K562 (cell line): ENCODE data around the gene DPEP3. TPM values are rescaled to one million over a fixed set of nuclear protein-coding genes. Genes with fewer than 3 reads are reported as not detected.

ENCODE experiments used
- ADNP ChIP-seq: fragments of 200-800 bp; sonication (Bioruptor generic); IDR thresholded peaks from 2 replicates; pipeline ENCODE4 v1.6.1; 2016; ENCODE audit warnings: missing genetic modification characterization, missing compliant biosample characterization
- CCNT2 ChIP-seq: IDR thresholded peaks from 2 replicates; pipeline ENCODE4 v1.6.1; 2011; ENCODE audit warnings: borderline replicate concordance, low read depth, mild to moderate bottlenecking, moderate library complexity, mixed read lengths, low read length; ENCODE audit not compliant: insufficient read length; ENCODE audit errors: extremely low read depth
- DACH1 ChIP-seq: fragments of 450-650 bp; IDR thresholded peaks from 2 replicates; pipeline ENCODE4 v1.6.1; 2018; ENCODE audit not compliant: partially characterized antibody
- FOSL1 ChIP-seq: fragments of 200-800 bp; sonication (Bioruptor generic); conservative IDR thresholded peaks from 2 replicates; pipeline ENCODE4 v1.6.1; 2016; ENCODE audit warnings: missing genetic modification characterization, missing compliant biosample characterization
- L3MBTL2 ChIP-seq: fragments of 450-650 bp; IDR thresholded peaks from 2 replicates; pipeline ENCODE4 v1.6.1; 2016; ENCODE audit warnings: mild to moderate bottlenecking, moderate library complexity
- NBN ChIP-seq: fragments of 450-650 bp; IDR thresholded peaks from 2 replicates; pipeline ENCODE4 v1.6.1; 2016; ENCODE audit warnings: low read depth, mild to moderate bottlenecking
- POLR2H ChIP-seq: IDR thresholded peaks from 2 replicates; pipeline ENCODE4 v1.6.1; 2016; ENCODE audit warnings: missing genetic modification characterization, low read depth, mild to moderate bottlenecking, control low read depth, missing compliant biosample characterization, moderate library complexity
- RBBP5 ChIP-seq: fragments of 200-600 bp; sonication (generic); IDR thresholded peaks from 2 replicates; pipeline ENCODE4 v1.6.1; 2012; ENCODE audit warnings: borderline replicate concordance, mild to moderate bottlenecking, low read length, control low read depth, inconsistent platforms; ENCODE audit not compliant: insufficient read depth, poor library complexity, severe bottlenecking
- ZHX1 ChIP-seq: fragments of 150-350 bp; conservative IDR thresholded peaks from 2 replicates; pipeline ENCODE4 v1.6.1; 2014; ENCODE audit warnings: low read length
- ZNF121 ChIP-seq: sonication (generic); formaldehyde crosslinking; conservative IDR thresholded peaks from 2 replicates; pipeline ENCODE4 v1.8.0; 2022; ENCODE audit warnings: missing genetic modification reagents
- polyA plus RNA-seq, 8 experiments: library from polyadenylated mRNA; depleted of rRNA in 4 of 8; stranded (reverse) in 5 of 8; unstranded in 3 of 8; fragments of >200 nt; fragmentation: Nextera tagmentation in 2 of 8; fragmentation: Illumina TruSeq in 1 of 8; extraction: Ambion mirVana in 2 of 8; extraction: Trizol in 1 of 8; gene quantifications; 2 replicates each; pipeline versions ENCODE4 v1.2.1 to v1.2.3, GENCODE V29; 2011 to 2014; ENCODE audit warnings: inconsistent platforms in 1 of 8, missing spikeins in 1 of 8
- total RNA-seq, 7 experiments: library from RNA; depleted of rRNA in 6 of 7; stranded (reverse); fragments of >200 nt in 6 of 7; fragmentation: Illumina TruSeq in 2 of 7; extraction: Trizol in 2 of 7; gene quantifications; 2 replicates each; pipeline versions ENCODE4 v1.2.1 to v1.2.3, GENCODE V29; 2011 to 2021; ENCODE audit warnings: low replicate concordance in 1 of 7
- TF ChIP-seq, protein P1 (sequence below), 2 experiments: fragments of 250-450 bp in 1 of 2; fragments of 450-650 bp in 1 of 2; sonication (Bioruptor Pico) in 1 of 2; IDR thresholded peaks; 2 replicates each; pipeline versions ENCODE4 v1.6.1 to v1.8.0; 2016 to 2021; ENCODE audit warnings: mild to moderate bottlenecking in 2 of 2, moderate library complexity in 2 of 2, missing compliant biosample characterization in 1 of 2, missing genetic modification characterization in 1 of 2
- TF ChIP-seq, protein P2 (sequence below), 2 experiments: fragments of 200-800 bp in 1 of 2; sonication (Bioruptor generic) in 1 of 2; sonication (generic) in 1 of 2; formaldehyde crosslinking in 1 of 2; IDR thresholded peaks in 1 of 2; conservative IDR thresholded peaks in 1 of 2; 2 replicates each; pipeline versions ENCODE4 v1.5.0 to v1.6.1; 2016 to 2020; ENCODE audit warnings: missing compliant biosample characterization in 1 of 2, missing genetic modification characterization in 1 of 2, missing genetic modification reagents in 1 of 2
- TF ChIP-seq, protein P3 (sequence below): sonication (generic); formaldehyde crosslinking; IDR thresholded peaks from 2 replicates; pipeline ENCODE4 v1.4.0; 2020; ENCODE audit warnings: mild to moderate bottlenecking, missing genetic modification reagents

The DPEP3 gene
- total and polyA plus RNA-seq, 9 of the 15 experiments (the other 6 are each of a cell fraction or from before 2014, with no cell fraction given): not detected

GRCh38 chr16:67968400-67969253 is 11.7 kb downstream of the DPEP3 start, which contains the start of gene SLC12A4 (continued):
- TF ChIP-seq, protein P1, sequence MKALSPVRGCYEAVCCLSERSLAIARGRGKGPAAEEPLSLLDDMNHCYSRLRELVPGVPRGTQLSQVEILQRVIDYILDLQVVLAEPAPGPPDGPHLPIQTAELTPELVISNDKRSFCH (CRISPR knock-in tag; IDR thresholded peaks at IDR 0.05): no peak
- TF ChIP-seq, protein P1 (tag; IDR thresholded peaks at IDR 0.05): peak; percentile 87
- TF ChIP-seq, protein P2, sequence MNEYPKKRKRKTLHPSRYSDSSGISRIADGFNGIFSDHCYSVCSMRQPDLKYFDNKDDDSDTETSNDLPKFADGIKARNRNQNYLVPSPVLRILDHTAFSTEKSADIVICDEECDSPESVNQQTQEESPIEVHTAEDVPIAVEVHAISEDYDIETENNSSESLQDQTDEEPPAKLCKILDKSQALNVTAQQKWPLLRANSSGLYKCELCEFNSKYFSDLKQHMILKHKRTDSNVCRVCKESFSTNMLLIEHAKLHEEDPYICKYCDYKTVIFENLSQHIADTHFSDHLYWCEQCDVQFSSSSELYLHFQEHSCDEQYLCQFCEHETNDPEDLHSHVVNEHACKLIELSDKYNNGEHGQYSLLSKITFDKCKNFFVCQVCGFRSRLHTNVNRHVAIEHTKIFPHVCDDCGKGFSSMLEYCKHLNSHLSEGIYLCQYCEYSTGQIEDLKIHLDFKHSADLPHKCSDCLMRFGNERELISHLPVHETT (CRISPR knock-in tag; conservative IDR thresholded peaks at IDR 0.05 in 1 of 2, IDR thresholded peaks at IDR 0.05 in 1 of 2): peak in 1 of 2 experiments; percentile 94; a peak in 2 of 4 replicates
- TF ChIP-seq POLR2H (tag) (no peak), DACH1 (peak; percentile 78), CCNT2 (peak; percentile 91), ZHX1 (no peak), ZNF121 (CRISPR knock-in tag) (0 out of 2 replicates have a peak, but pooled peaks have one; percentile 5), RBBP5 (peak; percentile 66), FOSL1 (tag) (peak; percentile 61), L3MBTL2 (peak; percentile 27; the same call in 1 of the 2 replicates), NBN (peak; percentile 60), ADNP (tag) (peak; percentile 70)
- TF ChIP-seq, protein P3, sequence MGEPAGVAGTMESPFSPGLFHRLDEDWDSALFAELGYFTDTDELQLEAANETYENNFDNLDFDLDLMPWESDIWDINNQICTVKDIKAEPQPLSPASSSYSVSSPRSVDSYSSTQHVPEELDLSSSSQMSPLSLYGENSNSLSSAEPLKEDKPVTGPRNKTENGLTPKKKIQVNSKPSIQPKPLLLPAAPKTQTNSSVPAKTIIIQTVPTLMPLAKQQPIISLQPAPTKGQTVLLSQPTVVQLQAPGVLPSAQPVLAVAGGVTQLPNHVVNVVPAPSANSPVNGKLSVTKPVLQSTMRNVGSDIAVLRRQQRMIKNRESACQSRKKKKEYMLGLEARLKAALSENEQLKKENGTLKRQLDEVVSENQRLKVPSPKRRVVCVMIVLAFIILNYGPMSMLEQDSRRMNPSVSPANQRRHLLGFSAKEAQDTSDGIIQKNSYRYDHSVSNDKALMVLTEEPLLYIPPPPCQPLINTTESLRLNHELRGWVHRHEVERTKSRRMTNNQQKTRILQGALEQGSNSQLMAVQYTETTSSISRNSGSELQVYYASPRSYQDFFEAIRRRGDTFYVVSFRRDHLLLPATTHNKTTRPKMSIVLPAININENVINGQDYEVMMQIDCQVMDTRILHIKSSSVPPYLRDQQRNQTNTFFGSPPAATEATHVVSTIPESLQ (CRISPR knock-in tag): 0 out of 2 replicates have a peak, but pooled peaks have one; percentile 3
